ENCODE results near the gene KYNU. TPM values are rescaled to one million over a fixed set of nuclear protein-coding genes. Genes with fewer than 3 reads are reported as not detected.

Gene KYNU
- total and polyA plus RNA-seq, 10 of the 15 experiments (the other 5 are each of a cell fraction or from before 2014, with no cell fraction given): 31.3 to 101 (median 38.3) TPM

- no peaks in the 10 kb centered on the region for H3K79me2 ChIP-seq (ENCODE audit: control insufficient read depth, insufficient read depth, low read length)
- no peak for TF ChIP-seq HDGF (IDR thresholded peaks at IDR 0.05)
- 0 out of 4 replicates have a peak, but pooled peaks of 1 of the 2 experiments have one; percentile 25 for TF ChIP-seq IKZF2 (IDR thresholded peaks at IDR 0.05)
- TF ChIP-seq TCF7 (IDR thresholded peaks at IDR 0.05; ENCODE audit: borderline replicate concordance): no peak
- peak; percentile 39; the same call in 1 of the 2 replicates for TF ChIP-seq IKZF1 (conservative IDR thresholded peaks at IDR 0.05)
- CTCF ChIA-PET: interaction anchor here (1.0 to 10.0 kb wide), 9 partner anchors 17 to 292 kb away, joined by 3 to 124 read pairs (median 5); partner anchors contain the start of gene KYNU
- in situ Hi-C loops (cut with MboI) (loop anchor here (25.0 kb wide), 1 partner anchor 687 kb away; no protein-coding TSS in a partner anchor), intact Hi-C loops (cut with micrococcal nuclease; ENCODE audit: unreplicated experiment) (no loop called here)
- SMC1A ChIA-PET (ENCODE audit: uncharacterized antibody, unreplicated experiment): interaction anchor here (0.7 to 7.9 kb wide), 21 partner anchors 8 to 291 kb away, joined by 3 to 47 read pairs (median 4); no protein-coding TSS in a partner anchor
- no peak overlapping the region; the same call in 1 of the 2 replicates for H2AFZ ChIP-seq (ENCODE audit: control insufficient read depth, low read depth, low read length)
- H4K20me1 ChIP-seq (ENCODE audit: control insufficient read depth, insufficient read depth): no peaks in the 10 kb centered on the region
- no peaks in the 10 kb centered on the region for H3K27me3 ChIP-seq (replicated peaks in 1 of 2; ENCODE audit: control insufficient read depth in 2 of 2, insufficient read depth in 2 of 2, low read length in 1 of 2)
- FAIRE-seq: no peak
- no peak for DNase-seq (ENCODE audit: low read depth, low spot score)
- no TSS peak for BruUV-seq (replicated peaks)
- H3K4me1 ChIP-seq (ENCODE audit: control insufficient read depth, insufficient read depth, low read length): peaks cover 9% of the 10 kb centered on the region
- H3K4me3 ChIP-seq: no peak overlapping the region
- no peaks in the 10 kb centered on the region for H3K9me3 ChIP-seq (replicated peaks; ENCODE audit: control insufficient read depth, insufficient read depth, low read length)
- whole genome bisulfite sequencing (ENCODE audit: insufficient coverage, insufficient replicate concordance, low lambda C conversion rate, missing lambda C conversion rate): 69% methylated on average over 3 of the region's 3 CpGs
- peak; percentile 61 for ATAC-seq
- H3K27ac ChIP-seq (ENCODE audit: control insufficient read depth, insufficient read depth): no peak overlapping the region
- H3K36me3 ChIP-seq (ENCODE audit: control insufficient read depth in 2 of 2, insufficient read depth in 2 of 2, low read length in 1 of 2): peaks cover 0 to 1% of the 10 kb centered on the region in 2 experiments; a peak in 1 of 4 replicates
- no peak overlapping the region for H3K4me2 ChIP-seq (ENCODE audit: control insufficient read depth, insufficient read depth)
- RAD21 ChIA-PET (ENCODE audit: unreplicated experiment): interaction anchor here (0.9 to 2.5 kb wide), 5 partner anchors 59 to 291 kb away, joined by 4 to 10 read pairs (median 6); partner anchors contain the start of gene KYNU
- POLR2A ChIA-PET: interaction anchor here (1.1 kb wide), 1 partner anchor 22 kb away, joined by 3 read pairs; no protein-coding TSS in a partner anchor
- H3K9ac ChIP-seq (ENCODE audit: control insufficient read depth, insufficient read depth, low read length): no peak overlapping the region
Observed at GRCh38 chr2:142974288-142975024, 97.0 kb downstream of the KYNU start.

- POLR2A ChIA-PET: interaction anchor here (0.6 to 1.1 kb wide), 2 partner anchors 22 to 236 kb away, joined by 3 to 5 read pairs; no protein-coding TSS in a partner anchor
- H3K4me1 ChIP-seq (ENCODE audit: control insufficient read depth, insufficient read depth, low read length): peaks cover 9% of the 10 kb centered on the region
- H3K4me3 ChIP-seq: no peak overlapping the region
- no peaks in the 10 kb centered on the region for H4K20me1 ChIP-seq (ENCODE audit: control insufficient read depth, insufficient read depth)
- CTCF ChIA-PET: interaction anchor here (1.4 to 10.0 kb wide), 6 partner anchors 17 to 293 kb away, joined by 3 to 124 read pairs (median 7); partner anchors contain the start of gene KYNU
- no peak overlapping the region for H3K9ac ChIP-seq (ENCODE audit: control insufficient read depth, insufficient read depth, low read length)
- no peak for ATAC-seq
- no peaks in the 10 kb centered on the region for H3K79me2 ChIP-seq (ENCODE audit: control insufficient read depth, insufficient read depth, low read length)
- BruUV-seq (replicated peaks): no TSS peak
- WGBS (ENCODE audit: insufficient coverage, insufficient replicate concordance, low lambda C conversion rate, missing lambda C conversion rate): 100% methylated on average over 1 of the region's 1 CpG
- FAIRE-seq: no peak
- intact Hi-C loops (cut with micrococcal nuclease; ENCODE audit: unreplicated experiment) (no loop called here), in situ Hi-C loops (cut with MboI) (loop anchor here (25.0 kb wide), 1 partner anchor 688 kb away; no protein-coding TSS in a partner anchor)
- H3K27me3 ChIP-seq (replicated peaks in 1 of 2; ENCODE audit: control insufficient read depth in 2 of 2, insufficient read depth in 2 of 2, low read length in 1 of 2): no peaks in the 10 kb centered on the region
- SMC1A ChIA-PET (ENCODE audit: uncharacterized antibody, unreplicated experiment): interaction anchor here (1.0 to 7.9 kb wide), 14 partner anchors 9 to 178 kb away, joined by 3 to 47 read pairs (median 4); no protein-coding TSS in a partner anchor
- RAD21 ChIA-PET (ENCODE audit: unreplicated experiment): interaction anchor here (1.8 to 2.5 kb wide), 2 partner anchors 60 to 292 kb away, joined by 5 to 10 read pairs; no protein-coding TSS in a partner anchor
- peaks cover 0 to 1% of the 10 kb centered on the region in 2 experiments; a peak in 1 of 4 replicates for H3K36me3 ChIP-seq (ENCODE audit: control insufficient read depth in 2 of 2, insufficient read depth in 2 of 2, low read length in 1 of 2)
- no peak overlapping the region for H3K27ac ChIP-seq (ENCODE audit: control insufficient read depth, insufficient read depth)
- no peak overlapping the region for H2AFZ ChIP-seq (ENCODE audit: control insufficient read depth, low read depth, low read length)
- H3K9me3 ChIP-seq (replicated peaks; ENCODE audit: control insufficient read depth, insufficient read depth, low read length): no peaks in the 10 kb centered on the region
- no peak for DNase-seq (ENCODE audit: low read depth, low spot score)
- no peak overlapping the region for H3K4me2 ChIP-seq (ENCODE audit: control insufficient read depth, insufficient read depth)
- TF ChIP-seq KAT2A (conservative IDR thresholded peaks at IDR 0.05; ENCODE audit: control insufficient read depth, low read depth, low read length) (no peak), ZNF592 (IDR thresholded peaks at IDR 0.05) (no peak), PKNOX1 (IDR thresholded peaks at IDR 0.05) (no peak)
Observed at GRCh38 chr2:142975239-142975638, 97.8 kb downstream of the KYNU start.
